Stimulated activated CD4-positive, alpha-beta T cell treated with anti-CD3 and anti-CD28 coated beads, Interleukin-15, amount 100 ng/mL, for 24 hours (primary cell): ENCODE results near the gene LRP1-AS.

Experiments used
- DNase-seq: peaks from one replicate; pipeline ENCODE4 v3.0.0-alpha.2; 2020

LRP1-AS gene

GRCh38 chr12:57096099-57096572 lies 51.3 kb downstream of the LRP1-AS start:
- no peak for DNase-seq

GRCh38 chr12:57095440-57095839 lies 52.0 kb downstream of the LRP1-AS start:
- DNase-seq = no peak
